ENCODE data around the gene PAQR6.

- TF ChIP-seq EZH2 (IDR thresholded peaks at IDR 0.05; ENCODE audit: borderline replicate concordance) (no peak), CTCF (IDR thresholded peaks at IDR 0.05; ENCODE audit: poor library complexity) (no peak), EZH2phosphoT487 (IDR thresholded peaks at IDR 0.05; ENCODE audit: low read depth, severe bottlenecking, unreplicated experiment) (no peak)
These were observed 32.0 kb upstream of the PAQR6 start for GRCh38 chr1:156279837-156280236.
